HG03196 (cell line): ENCODE data around the gene SDHAF1.
A peak's percentile ranks its signal among the peaks of the same experiment; 100 is the strongest.
"Not testable (repeated sequence)": the region's sequence is repeated elsewhere in the genome, so short reads cannot be mapped to it uniquely, and the experiment has no call there.

ENCODE experiments used
- ATAC-seq: cut with Tn5 transposase; IDR thresholded peaks from one replicate; pipeline ENCODE4 v1.9.1; 2021; ENCODE audit not compliant: unreplicated experiment

The SDHAF1 gene

DNA sequence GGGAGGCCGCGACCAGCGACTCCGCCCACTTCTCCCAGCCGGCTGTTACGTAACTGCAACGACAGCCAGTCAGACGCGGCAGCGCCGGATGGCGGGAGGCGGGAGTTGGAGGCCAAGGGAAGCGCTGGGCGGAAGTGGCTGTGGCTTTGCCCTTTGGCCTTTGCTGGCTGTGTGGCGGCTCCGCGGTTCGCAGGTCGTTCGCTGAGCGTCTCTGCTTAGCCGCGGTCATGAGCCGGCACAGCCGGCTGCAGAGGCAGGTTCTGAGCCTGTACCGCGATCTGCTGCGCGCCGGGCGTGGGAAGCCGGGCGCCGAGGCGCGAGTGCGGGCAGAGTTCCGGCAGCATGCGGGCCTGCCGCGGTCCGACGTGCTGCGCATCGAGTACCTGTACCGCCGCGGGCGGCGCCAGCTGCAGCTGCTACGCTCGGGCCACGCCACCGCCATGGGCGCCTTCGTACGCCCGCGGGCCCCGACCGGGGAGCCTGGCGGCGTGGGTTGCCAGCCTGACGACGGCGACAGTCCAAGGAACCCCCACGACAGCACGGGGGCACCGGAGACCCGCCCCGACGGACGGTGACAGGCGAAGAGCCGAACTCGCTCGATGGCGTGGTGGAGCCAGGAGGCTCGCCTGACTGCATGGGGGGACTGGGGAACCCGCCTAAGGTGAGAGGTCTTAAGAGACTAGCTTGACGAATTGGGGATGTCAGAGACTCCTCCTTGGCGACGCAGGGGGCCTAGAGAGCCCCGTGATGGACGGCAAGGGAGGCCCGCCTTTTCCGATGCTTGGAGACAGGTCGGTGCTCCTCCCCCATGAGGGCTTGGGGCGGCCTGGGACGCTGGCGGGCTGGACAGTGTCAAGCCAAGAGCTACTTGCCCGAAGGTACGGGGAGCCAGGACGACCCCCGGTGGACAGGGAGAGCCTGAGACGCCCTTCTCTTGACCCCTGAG lies at the start of gene SDHAF1:
Gene SDHAF1, plus strand, starts transcription at position 141 of the 946 bp plus-strand sequence. Its CDS starts 87 bp downstream, at position 228.
- ATAC-seq = peak; percentile 85

GRCh38 chr19:35946203-35946602 lies 48.8 kb upstream of the SDHAF1 start:
- ATAC-seq = no peak

DNA sequence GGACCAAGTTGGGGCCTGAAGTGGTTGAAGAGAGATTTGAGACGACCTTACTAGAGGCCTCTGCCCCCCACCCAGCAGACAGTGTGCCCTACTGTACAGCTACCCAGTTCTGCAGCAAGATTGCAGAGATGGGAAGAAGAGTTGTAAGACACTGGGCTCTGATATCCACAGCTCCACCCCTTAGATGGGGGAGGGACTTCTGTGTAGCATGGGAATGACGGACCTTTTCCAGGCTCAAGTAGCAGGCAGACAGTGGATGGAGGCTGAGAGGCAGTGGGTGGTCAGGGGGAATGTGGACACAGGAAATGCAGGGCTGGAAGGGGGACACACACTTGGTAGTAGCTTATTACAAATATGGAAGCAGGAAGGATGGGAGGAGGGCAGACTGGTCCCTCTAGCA lies 45.9 kb upstream of the SDHAF1 start:
- no peak for ATAC-seq

DNA sequence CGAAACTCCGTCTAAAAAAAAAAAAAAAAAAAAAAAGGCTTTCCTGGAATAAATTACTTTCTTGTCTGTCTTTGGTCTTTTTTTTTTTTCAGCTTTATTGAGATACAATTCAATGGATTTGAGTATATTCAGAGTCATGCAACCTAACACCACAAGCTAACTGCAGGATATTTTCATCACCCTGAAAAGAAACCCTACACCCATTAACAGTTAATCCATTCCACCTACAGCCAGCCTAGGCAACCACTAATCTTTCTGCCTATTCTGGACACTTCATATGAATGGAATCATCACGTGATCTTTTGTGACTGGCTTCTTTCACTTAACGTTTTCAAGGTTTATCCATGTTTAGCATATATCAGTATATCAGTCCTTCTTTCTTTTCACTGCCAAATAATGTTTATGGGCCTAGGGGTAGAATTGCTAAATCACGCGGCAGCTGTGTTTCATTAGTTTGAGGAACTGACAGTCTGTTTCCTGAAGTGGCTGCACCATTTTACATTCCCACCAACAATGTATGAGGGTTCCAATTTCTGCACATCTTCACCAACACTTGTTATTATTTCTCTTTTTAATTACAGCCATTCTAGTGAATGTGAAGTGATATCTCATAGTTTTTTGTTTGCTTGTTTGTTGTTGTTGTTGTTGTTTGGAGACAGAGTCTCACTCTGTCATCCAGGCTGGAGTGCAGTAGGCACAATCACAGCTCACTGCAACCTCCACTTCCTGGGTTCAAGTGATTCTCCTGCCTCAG lies 38.9 kb upstream of the SDHAF1 start:
- no peak for ATAC-seq

DNA sequence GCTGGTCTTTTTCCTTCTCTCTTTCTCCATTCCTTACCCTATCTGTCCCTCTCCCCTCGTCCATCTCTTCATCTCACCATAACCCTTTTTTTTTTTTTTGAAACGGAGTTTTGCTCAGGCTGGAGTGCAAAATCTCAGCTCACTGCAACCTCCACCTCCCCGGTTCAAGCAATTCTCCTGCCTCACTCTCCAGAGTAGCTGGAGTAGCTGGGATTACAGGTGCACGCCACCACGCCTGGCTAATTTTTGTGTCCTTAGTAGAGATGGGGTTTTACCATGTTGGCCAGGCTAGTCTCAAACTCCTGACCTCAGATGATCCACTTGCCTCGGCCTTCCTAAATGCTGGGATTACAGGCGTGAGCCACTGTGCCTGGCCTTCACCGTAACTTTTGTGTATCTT lies 37.6 kb upstream of the SDHAF1 start:
- ATAC-seq = not testable (repeated sequence)

- ATAC-seq = no peak
Observed at GRCh38 chr19:35958660-35959039, 36.3 kb upstream of the SDHAF1 start.

- ATAC-seq = no peak
Observed at GRCh38 chr19:35959040-35959967, 35.7 kb upstream of the SDHAF1 start.

DNA sequence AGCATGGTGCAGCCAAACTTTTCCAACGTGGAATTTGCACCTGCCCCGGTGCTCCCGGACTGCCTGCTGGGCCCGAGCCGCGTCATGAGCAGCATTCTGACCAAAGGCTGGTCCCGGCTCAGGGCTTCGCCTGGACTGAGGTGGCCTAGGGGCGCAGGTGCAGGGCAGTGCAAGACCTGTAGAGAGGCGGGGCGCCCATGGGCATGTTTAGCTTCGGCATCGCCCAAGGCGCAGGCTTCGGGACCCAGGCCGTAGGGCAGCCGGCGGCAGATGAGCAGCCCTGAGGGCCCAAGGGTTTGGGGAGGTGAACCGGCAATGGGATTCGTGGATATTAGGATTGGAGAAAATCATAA lies 35.0 kb upstream of the SDHAF1 start:
- ATAC-seq = no peak

DNA sequence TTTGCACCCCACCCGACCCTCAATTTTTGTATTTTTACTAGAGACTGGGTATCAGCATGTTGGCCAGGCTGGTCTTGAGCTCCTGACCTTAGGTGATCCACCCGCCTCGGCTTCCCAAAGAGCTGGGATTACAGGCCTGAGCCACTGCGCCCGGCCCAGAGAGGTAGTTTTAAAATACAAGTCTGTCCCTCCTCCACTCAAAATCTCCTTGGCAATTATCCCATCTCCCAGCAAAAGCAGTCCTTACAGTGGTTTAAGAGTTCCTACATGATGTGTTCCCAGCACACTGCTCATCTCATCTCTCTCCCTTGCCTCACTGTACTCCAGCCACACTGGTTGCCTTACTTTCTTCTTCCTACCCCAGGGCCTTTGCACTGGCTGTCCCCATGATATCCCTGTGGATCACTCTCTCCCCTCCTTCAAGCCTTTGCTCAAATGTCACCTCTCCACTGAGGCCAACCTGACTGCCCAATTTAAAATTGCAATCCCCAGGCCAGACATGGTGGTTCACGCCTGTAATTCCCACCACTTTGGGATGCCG lies 34.5 kb upstream of the SDHAF1 start:
- no peak for ATAC-seq

DNA sequence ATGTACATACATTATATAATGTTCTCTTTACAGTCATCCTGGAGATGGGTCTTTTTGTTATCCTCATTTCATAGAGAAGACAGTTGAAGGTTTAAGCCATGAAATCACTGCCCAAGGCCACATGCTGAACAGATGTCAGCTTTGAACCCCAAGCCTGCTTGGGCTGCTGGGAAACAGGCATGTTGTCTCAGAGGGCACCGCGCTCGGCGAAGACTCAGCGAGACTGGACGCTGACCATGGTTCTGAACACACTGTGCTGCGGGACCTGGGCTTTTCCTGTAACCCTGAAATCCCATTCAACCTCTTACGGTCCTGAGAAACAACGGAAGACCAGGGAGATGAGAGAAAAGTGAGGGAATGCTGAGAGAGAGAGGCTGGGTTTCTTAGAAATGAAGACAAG lies 31.5 kb upstream of the SDHAF1 start:
- ATAC-seq = no peak

DNA sequence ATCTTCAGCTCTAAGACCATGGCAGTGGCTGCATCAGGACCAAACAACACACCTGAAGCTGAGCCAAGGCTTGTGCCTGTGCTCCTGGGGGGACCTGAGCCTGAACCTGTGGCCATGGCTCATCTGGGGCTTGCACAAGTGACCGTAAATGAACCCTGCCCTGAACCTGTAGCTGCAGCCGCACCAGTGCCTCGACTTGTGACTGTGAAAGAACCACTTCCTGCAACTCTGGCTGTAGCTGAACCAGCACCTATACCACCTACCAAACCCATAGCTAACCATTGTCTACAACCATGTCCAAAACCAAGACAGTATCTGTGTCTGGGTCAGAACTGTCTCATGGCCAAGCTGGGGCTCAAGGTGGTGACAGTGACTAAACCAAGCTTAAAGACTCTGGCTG lies 28.2 kb upstream of the SDHAF1 start:
- no peak for ATAC-seq

GRCh38 chr19:35973487-35973886 lies 21.5 kb upstream of the SDHAF1 start:
- ATAC-seq = no peak

- no peak for ATAC-seq
Observed at GRCh38 chr19:35975608-35976214, 19.3 kb upstream of the SDHAF1 start.

GRCh38 chr19:35977446-35978222 lies 17.4 kb upstream of the SDHAF1 start:
- no peak for ATAC-seq

DNA sequence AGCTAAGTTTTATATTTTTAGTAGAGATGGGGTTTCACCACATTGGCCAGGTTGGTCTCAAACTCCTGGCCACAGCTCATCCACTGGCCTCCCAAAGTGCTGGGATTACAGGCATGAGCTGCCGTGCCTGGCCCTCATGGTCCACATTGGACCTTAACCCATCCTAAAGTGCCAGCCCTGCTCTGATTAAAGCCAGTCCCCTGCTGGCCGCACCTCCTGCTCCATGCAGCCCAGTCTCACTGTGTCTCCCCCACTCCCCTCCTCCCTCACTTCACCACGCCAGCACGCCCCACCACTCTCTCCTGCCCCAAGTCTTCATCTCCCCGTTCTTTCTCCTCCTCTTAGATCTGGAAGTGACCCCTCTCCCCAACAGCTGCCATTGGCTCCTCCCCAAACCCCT lies 16.7 kb upstream of the SDHAF1 start:
- ATAC-seq = no peak

GRCh38 chr19:35978832-35979365 lies 16.1 kb upstream of the SDHAF1 start:
- ATAC-seq = no peak

DNA sequence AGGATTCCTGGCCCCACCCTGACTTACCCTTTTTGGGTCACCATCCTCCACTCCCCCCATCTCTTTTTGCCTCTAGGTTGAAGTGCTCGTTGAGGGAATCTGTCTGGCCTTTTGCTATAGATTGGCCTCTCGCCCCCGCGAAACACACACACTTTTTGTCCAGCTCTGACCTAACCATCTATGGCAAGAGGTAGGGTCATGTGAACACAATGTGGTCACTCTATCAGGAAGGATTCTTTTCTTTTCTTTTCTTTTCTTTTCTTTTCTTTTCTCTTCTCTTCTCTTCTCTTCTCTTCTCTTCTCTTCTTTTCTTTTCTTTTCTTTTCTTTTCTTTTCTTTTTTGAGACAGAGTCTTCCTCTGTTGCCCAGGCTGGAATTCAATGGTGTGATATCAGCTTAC lies 14.0 kb upstream of the SDHAF1 start:
- not testable (repeated sequence) for ATAC-seq

DNA sequence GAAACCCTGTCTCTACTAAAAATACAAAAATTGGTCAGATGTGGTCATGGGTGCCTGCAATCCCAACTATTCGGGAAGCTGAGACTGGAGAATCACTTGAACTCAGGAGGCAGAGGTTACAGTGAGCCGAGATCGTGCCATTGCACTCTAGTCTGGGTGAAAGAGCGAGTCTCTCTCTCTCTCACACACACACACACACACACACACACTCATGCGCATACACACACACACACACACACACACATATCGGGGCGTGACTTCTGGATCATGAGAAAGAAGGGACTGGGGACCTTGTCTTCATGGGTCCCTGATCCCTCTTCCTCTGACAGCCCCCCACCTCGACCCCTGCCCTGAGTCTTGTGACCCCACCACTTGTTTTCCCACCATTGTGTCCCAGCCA lies 11.8 kb upstream of the SDHAF1 start:
- ATAC-seq = no peak

- no peak for ATAC-seq
Observed at GRCh38 chr19:35986111-35986510, 8.9 kb upstream of the SDHAF1 start.
